Measurements from ENCODE around the gene QPCTL. TPM values are rescaled to one million over a fixed set of nuclear protein-coding genes. Genes with fewer than 3 reads are reported as not detected.

The QPCTL gene
- total RNA-seq, 1 experiment from 2014 or later = 13.7 TPM

DNA sequence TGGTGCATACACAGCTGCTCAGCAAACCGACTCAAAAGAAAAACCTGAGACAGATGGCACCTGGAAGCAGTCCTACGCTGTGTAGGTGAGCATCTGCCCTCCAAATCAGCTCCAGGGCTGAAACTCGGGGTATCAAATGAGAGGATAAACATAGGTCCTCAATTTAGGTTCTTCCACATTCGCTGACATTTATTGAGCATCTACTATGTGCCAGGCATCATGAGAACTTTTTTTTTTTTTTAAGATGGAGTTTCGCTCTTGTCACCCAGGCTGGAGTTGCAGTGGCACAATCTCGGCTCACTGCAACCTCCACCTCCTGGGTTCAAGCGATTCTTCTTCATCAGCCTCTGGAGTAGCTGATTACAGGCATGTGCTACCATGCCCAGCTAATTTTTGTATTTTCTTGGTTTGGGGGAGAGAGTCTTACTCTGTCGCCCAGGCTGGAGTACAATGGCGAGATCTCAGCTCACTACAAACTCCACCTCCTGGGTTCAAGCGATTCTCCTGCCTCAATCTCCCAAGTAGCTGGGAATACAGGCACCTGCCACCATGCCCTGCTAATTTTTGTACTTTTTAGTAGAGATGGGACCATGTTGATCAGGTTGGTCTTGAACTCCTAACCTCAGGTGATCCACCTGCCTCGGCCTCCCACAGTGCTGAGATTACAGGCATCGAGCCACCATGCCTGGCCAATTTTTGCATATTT, 13.4 kb downstream of the QPCTL start:
- no peaks in the 10 kb centered on the region for H3K9me3 Mint-ChIP-seq
- H3K4me3 Mint-ChIP-seq = no peak overlapping the region; a peak in 1 of 5 replicates
- no peak overlapping the region for H2BK12ac ChIP-seq (ENCODE audit: insufficient read length, low read depth, low read length)
- no peaks in the 10 kb centered on the region for H3K27me3 Mint-ChIP-seq (ENCODE audit: low read depth)
- H3K4ac ChIP-seq (ENCODE audit: low read depth, low read length) = no peak overlapping the region
- H3K56ac ChIP-seq (ENCODE audit: insufficient read length, low read depth, low read length) = no peak overlapping the region
- H2BK20ac ChIP-seq (ENCODE audit: low read depth, low read length, poor library complexity, severe bottlenecking) = no peak overlapping the region
- no peak overlapping the region for H2BK120ac ChIP-seq (ENCODE audit: low read depth, low read length, poor library complexity, severe bottlenecking)
- H3T11ph ChIP-seq (ENCODE audit: low read length) = no peak overlapping the region
- H4K8ac ChIP-seq (replicated peaks; ENCODE audit: insufficient read length, low read depth, low read length) = no peak overlapping the region
- H3K9me3 ChIP-seq (ENCODE audit: control insufficient read depth, low read depth, low read length) = no peaks in the 10 kb centered on the region
- peaks cover 0 to 5% of the 10 kb centered on the region in 2 experiments; a peak in 2 of 4 replicates for H3K4me1 Mint-ChIP-seq
- TF ChIP-seq, protein P1, sequence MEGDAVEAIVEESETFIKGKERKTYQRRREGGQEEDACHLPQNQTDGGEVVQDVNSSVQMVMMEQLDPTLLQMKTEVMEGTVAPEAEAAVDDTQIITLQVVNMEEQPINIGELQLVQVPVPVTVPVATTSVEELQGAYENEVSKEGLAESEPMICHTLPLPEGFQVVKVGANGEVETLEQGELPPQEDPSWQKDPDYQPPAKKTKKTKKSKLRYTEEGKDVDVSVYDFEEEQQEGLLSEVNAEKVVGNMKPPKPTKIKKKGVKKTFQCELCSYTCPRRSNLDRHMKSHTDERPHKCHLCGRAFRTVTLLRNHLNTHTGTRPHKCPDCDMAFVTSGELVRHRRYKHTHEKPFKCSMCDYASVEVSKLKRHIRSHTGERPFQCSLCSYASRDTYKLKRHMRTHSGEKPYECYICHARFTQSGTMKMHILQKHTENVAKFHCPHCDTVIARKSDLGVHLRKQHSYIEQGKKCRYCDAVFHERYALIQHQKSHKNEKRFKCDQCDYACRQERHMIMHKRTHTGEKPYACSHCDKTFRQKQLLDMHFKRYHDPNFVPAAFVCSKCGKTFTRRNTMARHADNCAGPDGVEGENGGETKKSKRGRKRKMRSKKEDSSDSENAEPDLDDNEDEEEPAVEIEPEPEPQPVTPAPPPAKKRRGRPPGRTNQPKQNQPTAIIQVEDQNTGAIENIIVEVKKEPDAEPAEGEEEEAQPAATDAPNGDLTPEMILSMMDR (conservative IDR thresholded peaks at IDR 0.05) = no peak
- no peak overlapping the region for H4K5ac ChIP-seq (ENCODE audit: insufficient read length, low read depth, low read length)
- no peak overlapping the region for H3K4me2 ChIP-seq (ENCODE audit: insufficient read depth, insufficient read length, low read length)
- no peaks in the 10 kb centered on the region for H4K20me1 ChIP-seq (ENCODE audit: control insufficient read depth, insufficient read depth, insufficient read length)
- H3K27me3 ChIP-seq (ENCODE audit: insufficient read depth, low read length) = no peaks in the 10 kb centered on the region
- no peak overlapping the region for H2BK15ac ChIP-seq (ENCODE audit: low read depth, low read length)
- no peak overlapping the region for H3K14ac ChIP-seq (ENCODE audit: insufficient read depth, low read length)
- peaks cover 22 to 43% (median 35%) of the 10 kb centered on the region in 3 experiments; a peak in 6 of 7 replicates for H3K36me3 Mint-ChIP-seq (ENCODE audit: insufficient read depth in 1 of 3, low read depth in 3 of 3)
- no peak overlapping the region for H3K27ac ChIP-seq (ENCODE audit: insufficient read length, low read depth, low read length)
- H3K18ac ChIP-seq (ENCODE audit: insufficient read length, low read depth, low read length) = no peak overlapping the region
- no peak overlapping the region for H3K27ac Mint-ChIP-seq
- H3K79me2 ChIP-seq (ENCODE audit: insufficient read depth, low read length) = no peaks in the 10 kb centered on the region
- H3K23me2 ChIP-seq (ENCODE audit: insufficient read length, low read depth, low read length, poor library complexity, severe bottlenecking) = no peaks in the 10 kb centered on the region
- no peak overlapping the region for H3K9ac ChIP-seq (ENCODE audit: extremely low read depth, insufficient read length, low read length)
- H2AK5ac ChIP-seq (ENCODE audit: insufficient read length, low read length) = no peak overlapping the region
- H3K23ac ChIP-seq (ENCODE audit: insufficient read length, low read depth, low read length) = no peak overlapping the region
- no peak overlapping the region for H4K91ac ChIP-seq (ENCODE audit: insufficient read length, low read depth, low read length)
- no peak overlapping the region for H2AFZ ChIP-seq (ENCODE audit: low read length)
- no peaks in the 10 kb centered on the region for H3K79me1 ChIP-seq (ENCODE audit: insufficient read depth, low read depth, low read length, poor library complexity, severe bottlenecking)
- no peaks in the 10 kb centered on the region for H3K4me1 ChIP-seq (ENCODE audit: insufficient read depth, low read length)
- no peak overlapping the region for H2BK5ac ChIP-seq (ENCODE audit: insufficient read length, low read length)
- WGBS (ENCODE audit: extremely low coverage, insufficient read length, low lambda C conversion rate) = no CpG with 5 or more reads among the region's 12 CpGs
- DNase-seq = no peak
